ENCODE measurements around the gene SLC25A22.

SLC25A22 gene

DNA sequence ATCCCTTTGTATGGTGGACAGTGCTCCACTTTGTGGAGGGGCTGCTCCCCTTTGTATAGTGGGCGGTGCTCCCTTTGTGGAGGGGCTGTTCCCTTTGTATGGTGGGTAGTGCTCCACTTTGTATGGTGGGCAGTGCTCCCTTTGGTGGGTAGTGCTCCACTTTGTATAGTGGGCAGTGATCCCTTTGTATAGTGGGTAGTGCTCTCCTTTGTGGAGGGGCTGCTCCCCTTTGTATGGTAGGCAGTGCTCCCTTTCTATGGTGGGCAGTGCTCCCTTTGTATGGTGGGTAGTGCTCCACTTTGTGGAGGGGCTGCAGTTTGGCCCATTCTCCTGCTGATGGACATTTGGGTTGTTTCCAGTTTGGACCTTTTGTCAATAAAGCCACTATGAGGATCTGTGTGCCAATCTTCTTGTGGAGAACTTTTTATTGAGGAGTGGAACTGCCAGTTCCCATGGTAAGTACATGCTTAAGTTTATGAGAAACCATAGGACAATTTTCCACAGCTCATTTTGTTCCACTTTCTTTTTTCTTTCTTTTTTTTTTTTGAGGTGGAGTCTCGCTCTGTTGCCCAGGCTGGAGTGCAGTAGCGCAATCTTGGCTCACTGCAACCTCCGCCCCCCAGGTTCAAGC, 55.4 kb downstream of the SLC25A22 start:
- no peak for DNase-seq

DNA sequence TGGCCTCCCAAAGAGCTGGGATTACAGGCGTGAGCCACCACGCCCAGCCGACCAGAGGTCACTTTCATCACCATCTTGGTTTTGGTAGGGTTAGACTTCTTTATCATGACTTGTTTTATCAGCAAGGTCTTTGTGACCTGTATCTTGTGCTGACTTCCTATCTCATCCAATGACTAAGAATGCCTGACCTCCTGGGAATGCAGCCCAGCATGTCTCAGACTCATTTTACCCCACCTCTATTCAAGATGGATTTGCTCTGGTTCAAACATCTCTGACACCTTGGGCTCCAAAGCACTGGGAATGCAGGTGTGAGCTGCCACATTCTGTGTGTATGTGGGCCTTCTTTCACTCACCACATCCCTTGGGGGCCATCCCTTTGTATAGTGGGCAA, 55.9 kb downstream of the SLC25A22 start:
- no peak for DNase-seq

All from effector CD4-positive, alpha-beta T cell (primary cell).